ENCODE data around the gene DYRK3. TPM values are rescaled to one million over a fixed set of nuclear protein-coding genes. Genes with fewer than 3 reads are reported as not detected.

The DYRK3 gene
- total and polyA plus RNA-seq, 9 of the 15 experiments (the other 6 are each of a cell fraction or from before 2014, with no cell fraction given) = 4.5 to 33.7 (median 25.7) TPM

- TF ChIP-seq CHD7 (IDR thresholded peaks at IDR 0.05; ENCODE audit: low read depth, low read length) = no peak
- no peak for TF ChIP-seq GTF2A2 (tag; IDR thresholded peaks at IDR 0.05)
- peak; percentile 54; the same call in 1 of the 2 replicates for TF ChIP-seq PHB2 (IDR thresholded peaks at IDR 0.05; ENCODE audit: low read depth)
- no peak for TF ChIP-seq ATF1 (CRISPR knock-in tag; IDR thresholded peaks at IDR 0.05)
- TF ChIP-seq ATF1 (tag; IDR thresholded peaks at IDR 0.05) = 0 out of 2 replicates have a peak, but pooled peaks have one; percentile 14
- TF ChIP-seq HCFC1 (IDR thresholded peaks at IDR 0.05; ENCODE audit: low read depth, low read length) = no peak
- TF ChIP-seq TEAD2 (tag; IDR thresholded peaks at IDR 0.05) = 0 out of 2 replicates have a peak, but pooled peaks have one; percentile 46
- TF ChIP-seq ZNF696 (CRISPR knock-in tag; conservative IDR thresholded peaks at IDR 0.05) = no peak
- TF ChIP-seq ZBTB2 (IDR thresholded peaks at IDR 0.05) = 0 out of 2 replicates have a peak, but pooled peaks have one; percentile 44
- TF ChIP-seq ZNF561 (CRISPR knock-in tag; conservative IDR thresholded peaks at IDR 0.05) = no peak
- peak; percentile 63; the same call in 1 of the 2 replicates for TF ChIP-seq NCOA1 (IDR thresholded peaks at IDR 0.05; ENCODE audit: low read depth)
Observed at GRCh38 chr1:206672011-206672688, 36.8 kb downstream of the DYRK3 start (continued).
